Vagina (tissue), 2 donors: ENCODE results near the gene NUP205. TPM values are rescaled to one million over a fixed set of nuclear protein-coding genes. Genes with fewer than 3 reads are reported as not detected.

ENCODE experiments used
- DNase-seq, 2 donors: peaks; one replicate each; pipeline ENCODE4 v3.0.0-alpha.2; 2017; ENCODE audit errors: extremely low spot score in 2 of 2
- H3K27ac ChIP-seq: fragments of 200-600 bp; sonication (generic); one replicate; pipeline ENCODE4 v1.5.1; 2019
- H3K27me3 ChIP-seq: fragments of 200-600 bp; sonication (generic); one replicate; pipeline ENCODE4 v1.5.1; 2019
- H3K36me3 ChIP-seq, 2 donors: fragments of 200-600 bp; sonication (generic); one replicate each; pipeline ENCODE4 v1.5.1; 2017 to 2019
- H3K4me1 ChIP-seq: fragments of 200-600 bp; sonication (generic); one replicate; pipeline ENCODE4 v1.5.1; 2019
- H3K4me3 ChIP-seq, 2 donors: fragments of 200-600 bp; sonication (generic); 1 replicate in 1 of 2; 2 replicates in 1 of 2; pipeline ENCODE4 v1.5.1; 2016 to 2019
- H3K9me3 ChIP-seq: fragments of 200-600 bp; sonication (generic); one replicate; pipeline ENCODE4 v1.5.1; 2019
- POLR2A ChIP-seq, 2 donors: fragments of 450-650 bp; IDR thresholded peaks; one replicate each; pipeline ENCODE4 v1.6.1; 2017; ENCODE audit warnings: antibody characterized with exemption in 2 of 2, mild to moderate bottlenecking in 2 of 2, moderate library complexity in 2 of 2
- POLR2AphosphoS5 ChIP-seq, 2 donors: sonication (generic); formaldehyde crosslinking; IDR thresholded peaks; one replicate each; pipeline ENCODE4 v1.9.0; 2017; ENCODE audit warnings: antibody characterized with exemption in 2 of 2, mild to moderate bottlenecking in 2 of 2, low read depth in 1 of 2; ENCODE audit not compliant: insufficient read depth in 1 of 2
- intact Hi-C: fragments of 100-400 bp; cut with DNase I; formaldehyde crosslinking; loops from one replicate; pipeline ENCODE4 v1.15.1; 2023
- total RNA-seq: library from RNA; depleted of rRNA; stranded (reverse); fragments of >200 nt; gene quantifications from one replicate; pipeline ENCODE4 v1.2.3, GENCODE V29; 2016
- TF ChIP-seq, protein P1 (sequence below), 3 experiments: fragments of 450-650 bp in 2 of 3; fragments of 200-600 bp in 1 of 3; sonication (generic) in 1 of 3; IDR thresholded peaks; one replicate each; pipeline ENCODE4 v1.5.1; 2017 to 2019; ENCODE audit warnings: antibody characterized with exemption in 3 of 3, mild to moderate bottlenecking in 2 of 3, moderate library complexity in 2 of 3

The NUP205 gene
- total RNA-seq, 1 donor from 2014 or later = 28.2 TPM

DNA sequence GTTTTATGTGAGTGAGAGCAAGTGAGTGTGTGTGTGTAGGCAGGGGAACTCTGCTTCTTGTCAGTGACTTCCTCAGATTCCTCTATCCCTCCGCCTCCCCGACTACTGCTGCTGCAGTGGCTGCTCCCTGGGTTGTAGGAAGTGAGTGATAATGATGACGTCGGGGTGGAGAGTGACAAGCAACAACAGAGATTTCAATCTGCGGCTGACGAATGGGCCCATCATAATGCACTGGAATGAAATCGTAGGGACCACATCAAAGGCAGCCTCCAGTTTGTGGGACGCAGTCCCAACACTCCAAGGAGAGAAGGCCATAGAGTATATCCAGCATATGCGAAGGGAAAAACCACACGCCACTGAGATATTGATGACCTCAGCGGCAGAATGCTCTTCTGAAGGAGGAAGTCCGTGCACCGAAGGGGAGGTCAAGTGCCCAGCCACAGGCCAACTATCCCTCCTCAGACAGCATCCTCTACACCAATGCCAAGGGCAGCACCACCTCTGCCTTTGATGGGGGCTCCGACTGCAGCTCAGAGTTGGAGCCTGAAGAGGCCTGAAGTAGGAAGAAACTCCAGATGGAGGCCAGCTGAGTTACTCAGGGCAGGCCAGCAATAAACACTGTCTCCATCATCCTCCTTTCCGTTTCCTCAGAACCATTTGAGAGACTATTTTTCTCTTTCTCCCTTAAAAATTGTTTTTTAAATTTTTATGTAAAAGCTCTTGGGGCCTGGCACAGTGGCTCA is 93.3 kb downstream of the NUP205 start:
- no peaks in the 10 kb centered on the region for H3K27me3 ChIP-seq
- H3K4me3 ChIP-seq = no peak overlapping the region
- no peak overlapping the region for H3K27ac ChIP-seq
- no peak for DNase-seq
- H3K9me3 ChIP-seq = no peaks in the 10 kb centered on the region
- TF ChIP-seq, protein P1, sequence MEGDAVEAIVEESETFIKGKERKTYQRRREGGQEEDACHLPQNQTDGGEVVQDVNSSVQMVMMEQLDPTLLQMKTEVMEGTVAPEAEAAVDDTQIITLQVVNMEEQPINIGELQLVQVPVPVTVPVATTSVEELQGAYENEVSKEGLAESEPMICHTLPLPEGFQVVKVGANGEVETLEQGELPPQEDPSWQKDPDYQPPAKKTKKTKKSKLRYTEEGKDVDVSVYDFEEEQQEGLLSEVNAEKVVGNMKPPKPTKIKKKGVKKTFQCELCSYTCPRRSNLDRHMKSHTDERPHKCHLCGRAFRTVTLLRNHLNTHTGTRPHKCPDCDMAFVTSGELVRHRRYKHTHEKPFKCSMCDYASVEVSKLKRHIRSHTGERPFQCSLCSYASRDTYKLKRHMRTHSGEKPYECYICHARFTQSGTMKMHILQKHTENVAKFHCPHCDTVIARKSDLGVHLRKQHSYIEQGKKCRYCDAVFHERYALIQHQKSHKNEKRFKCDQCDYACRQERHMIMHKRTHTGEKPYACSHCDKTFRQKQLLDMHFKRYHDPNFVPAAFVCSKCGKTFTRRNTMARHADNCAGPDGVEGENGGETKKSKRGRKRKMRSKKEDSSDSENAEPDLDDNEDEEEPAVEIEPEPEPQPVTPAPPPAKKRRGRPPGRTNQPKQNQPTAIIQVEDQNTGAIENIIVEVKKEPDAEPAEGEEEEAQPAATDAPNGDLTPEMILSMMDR (IDR thresholded peaks at IDR 0.05) = no peak
- TF ChIP-seq POLR2A (IDR thresholded peaks at IDR 0.05) (no peak), POLR2AphosphoS5 (IDR thresholded peaks at IDR 0.05; ENCODE audit: insufficient read depth in 1 of 2, low read depth in 1 of 2) (no peak)
- intact Hi-C loops = no loop called here
- H3K36me3 ChIP-seq = peaks cover 0 to 20% of the 10 kb centered on the region in 2 donors
- no peaks in the 10 kb centered on the region for H3K4me1 ChIP-seq

GRCh38 chr7:135653340-135654080 is 95.8 kb downstream of the NUP205 start:
- no peak overlapping the region for H3K27ac ChIP-seq
- H3K4me1 ChIP-seq = no peaks in the 10 kb centered on the region
- peaks cover 0 to 4% of the 10 kb centered on the region in 2 donors for H3K36me3 ChIP-seq
- H3K27me3 ChIP-seq = no peaks in the 10 kb centered on the region
- no peak for TF ChIP-seq POLR2AphosphoS5 (IDR thresholded peaks at IDR 0.05; ENCODE audit: insufficient read depth in 1 of 2, low read depth in 1 of 2)
- no peak for TF ChIP-seq POLR2A (IDR thresholded peaks at IDR 0.05)
- TF ChIP-seq, protein P1 (IDR thresholded peaks at IDR 0.05) = no peak
- H3K9me3 ChIP-seq = no peaks in the 10 kb centered on the region
- intact Hi-C loops = no loop called here
- H3K4me3 ChIP-seq = no peak overlapping the region
- no peak for DNase-seq

GRCh38 chr7:135658564-135658963 is 100.8 kb downstream of the NUP205 start:
- intact Hi-C loops = no loop called here

DNA sequence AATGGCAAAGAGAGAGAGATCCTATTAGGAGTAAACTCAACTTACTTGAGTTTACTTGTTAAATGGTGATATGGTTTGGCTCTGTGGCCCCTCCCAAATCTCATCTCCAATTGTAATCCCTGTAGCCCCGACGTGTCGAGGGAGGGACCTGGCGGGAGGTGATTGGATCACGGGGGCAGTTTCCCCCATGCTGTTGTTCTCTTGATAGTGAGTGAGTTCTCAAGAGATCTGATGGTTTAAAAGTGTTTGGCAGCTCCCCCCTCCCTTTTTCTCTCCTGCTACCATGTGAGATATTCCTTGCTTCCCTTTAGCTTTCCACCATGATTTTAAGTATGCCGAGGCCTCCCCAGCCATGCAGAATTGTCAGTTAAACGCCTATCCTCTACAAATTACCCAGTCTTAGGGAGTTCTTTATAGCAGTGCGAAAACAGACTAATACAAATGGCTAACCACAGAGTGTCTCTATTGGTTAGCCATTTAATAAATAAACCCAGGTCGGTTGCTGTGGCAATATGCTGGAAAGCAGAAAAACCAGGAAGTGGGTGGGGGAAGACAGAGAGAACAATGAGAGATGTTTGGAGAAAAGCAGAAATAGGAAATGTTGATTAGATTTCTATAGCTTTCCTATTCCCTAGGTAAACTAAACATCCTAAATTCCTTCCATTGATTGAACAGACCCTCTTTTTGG is 101.6 kb downstream of the NUP205 start:
- DNase-seq = no peak
- Histone ChIP-seq H3K36me3 (no peaks in the 10 kb centered on the region), H3K9me3 (no peaks in the 10 kb centered on the region), H3K4me3 (no peak overlapping the region), H3K27me3 (no peaks in the 10 kb centered on the region), H3K27ac (no peak overlapping the region), H3K4me1 (peaks cover 19% of the 10 kb centered on the region)
- TF ChIP-seq, protein P1 (IDR thresholded peaks at IDR 0.05) = no peak
- no peak for TF ChIP-seq POLR2A (IDR thresholded peaks at IDR 0.05)
- intact Hi-C loops = no loop called here

More at GRCh38 chr7:135658564-135658963, 100.8 kb downstream of the NUP205 start:
- H3K9me3 ChIP-seq = no peaks in the 10 kb centered on the region
- TF ChIP-seq POLR2AphosphoS5 (IDR thresholded peaks at IDR 0.05; ENCODE audit: insufficient read depth in 1 of 2, low read depth in 1 of 2) (no peak), POLR2A (IDR thresholded peaks at IDR 0.05) (no peak)
- TF ChIP-seq, protein P1 (IDR thresholded peaks at IDR 0.05) = no peak
- H3K27me3 ChIP-seq = no peaks in the 10 kb centered on the region
- no peak overlapping the region for H3K4me3 ChIP-seq
- H3K4me1 ChIP-seq = peaks cover 12% of the 10 kb centered on the region
- H3K36me3 ChIP-seq = no peaks in the 10 kb centered on the region
- no peak for DNase-seq
- no peak overlapping the region for H3K27ac ChIP-seq
